Spleen (tissue), 7 donors: ENCODE results near the gene C18orf63.

Source experiments
- CTCF ChIP-seq, 11 experiments: fragments of 200-600 bp in 7 of 11; fragments of 450-650 bp in 4 of 11; sonication (generic) in 4 of 11; IDR thresholded peaks in 8 of 11; conservative IDR thresholded peaks in 3 of 11; 1 replicate in 7 of 11; 2 replicates in 4 of 11; pipeline versions ENCODE4 v1.4.0 to v1.8.0; 2016 to 2021; ENCODE audit warnings: antibody characterized with exemption in 11 of 11, inconsistent platforms in 4 of 11, mild to moderate bottlenecking in 1 of 11
- POLR2AphosphoS5 ChIP-seq, 3 donors: sonication (generic); formaldehyde crosslinking; IDR thresholded peaks; one replicate each; pipeline ENCODE4 v1.5.1; 2017; ENCODE audit warnings: antibody characterized with exemption in 3 of 3
- donor health status: DM: no; HTN: no; CAD: no; lungs with moderate emphysema.
- donor health status: DM: no; HTN: no; CAD: no.
- donor health status: DM: no; HTN: no; CAD: no.

GRCh38 chr18:74316257-74317170, 875 bp downstream of the C18orf63 start:
- TF ChIP-seq CTCF (IDR thresholded peaks at IDR 0.05 in 8 of 11, conservative IDR thresholded peaks at IDR 0.05 in 3 of 11) (no peak), POLR2AphosphoS5 (IDR thresholded peaks at IDR 0.05) (no peak)
